Activated CD4-positive, alpha-beta T cell treated with anti-CD3 and anti-CD28 coated beads for 1 hour (primary cell): ENCODE data around the gene CLEC20A.

Experiments used
- DNase-seq: peaks from one replicate; pipeline ENCODE4 v3.0.0-alpha.2; 2020

The CLEC20A gene

DNA sequence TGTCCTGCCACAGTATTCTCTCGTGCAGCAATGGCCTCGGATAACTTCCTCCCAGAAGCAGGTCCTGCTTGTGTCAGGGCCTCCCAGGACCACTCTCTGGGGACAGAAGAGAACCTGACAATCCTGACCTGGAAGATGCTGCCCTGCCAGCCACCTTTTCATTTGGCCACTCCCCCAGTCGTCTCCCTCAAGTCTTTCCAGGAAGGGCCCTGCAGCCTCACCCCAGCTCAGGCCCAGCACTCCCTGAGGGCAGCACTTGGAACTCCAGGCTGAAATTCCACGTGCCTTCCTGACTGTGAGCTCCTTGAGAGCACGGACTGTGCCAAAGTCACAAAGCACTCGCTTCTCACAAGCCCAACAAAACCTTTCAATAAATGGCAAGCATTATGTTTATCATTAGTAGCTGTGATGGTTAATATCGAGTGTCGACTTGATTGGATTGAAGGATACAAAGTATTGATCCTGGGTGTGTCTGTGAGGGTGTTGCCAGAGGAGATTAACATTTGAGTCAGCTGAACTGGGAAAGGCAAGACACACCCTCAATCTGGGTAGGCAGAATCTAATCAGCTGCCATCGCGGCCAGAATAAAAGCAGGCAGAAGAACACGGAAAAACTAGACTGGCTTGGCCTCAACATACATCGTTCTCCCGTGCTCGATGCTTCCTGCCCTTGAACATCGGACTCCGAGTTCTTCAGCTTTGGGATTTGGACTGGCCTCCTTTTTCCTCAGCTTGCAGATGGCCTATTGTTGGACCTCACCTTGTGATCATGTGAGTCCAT lies 2.3 kb upstream of the CLEC20A start:
- no peak for DNase-seq

DNA sequence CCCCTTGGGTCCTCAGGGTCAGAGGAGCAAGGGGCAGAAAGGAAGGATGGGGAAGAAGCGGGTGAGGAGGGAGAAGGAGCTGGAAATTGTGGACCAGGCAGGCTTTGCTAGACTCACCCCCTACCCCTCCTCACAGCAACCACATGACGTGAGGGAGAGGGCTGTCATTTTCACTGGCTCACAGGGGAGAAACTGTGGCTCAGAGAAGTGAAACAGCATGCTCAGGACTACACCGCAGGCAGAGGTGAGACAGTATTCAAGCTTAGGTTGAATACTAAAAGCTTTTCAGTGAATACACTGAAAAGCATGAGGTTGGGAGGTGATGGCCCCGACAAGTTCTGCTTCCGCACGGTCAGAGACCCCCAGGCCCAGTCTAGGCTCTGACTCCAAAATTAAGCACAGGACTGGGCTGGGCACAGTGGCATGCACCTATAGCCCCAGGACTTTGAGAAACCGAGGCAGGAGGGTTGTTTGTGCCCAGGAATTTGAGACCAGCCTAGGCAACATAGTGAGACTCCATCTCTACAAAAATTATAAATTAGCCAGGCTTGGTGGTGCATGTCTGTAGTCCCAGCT lies 1.2 kb upstream of the CLEC20A start:
- no peak for DNase-seq

- DNase-seq: no peak
Measured at GRCh38 chr1:178495741-178496409, 889 bp downstream of the CLEC20A start.

- no peak for DNase-seq
Measured at GRCh38 chr1:178495158-178495557, 1.6 kb downstream of the CLEC20A start.

- DNase-seq: no peak
Measured at GRCh38 chr1:178494569-178494971, 2.2 kb downstream of the CLEC20A start.

DNA sequence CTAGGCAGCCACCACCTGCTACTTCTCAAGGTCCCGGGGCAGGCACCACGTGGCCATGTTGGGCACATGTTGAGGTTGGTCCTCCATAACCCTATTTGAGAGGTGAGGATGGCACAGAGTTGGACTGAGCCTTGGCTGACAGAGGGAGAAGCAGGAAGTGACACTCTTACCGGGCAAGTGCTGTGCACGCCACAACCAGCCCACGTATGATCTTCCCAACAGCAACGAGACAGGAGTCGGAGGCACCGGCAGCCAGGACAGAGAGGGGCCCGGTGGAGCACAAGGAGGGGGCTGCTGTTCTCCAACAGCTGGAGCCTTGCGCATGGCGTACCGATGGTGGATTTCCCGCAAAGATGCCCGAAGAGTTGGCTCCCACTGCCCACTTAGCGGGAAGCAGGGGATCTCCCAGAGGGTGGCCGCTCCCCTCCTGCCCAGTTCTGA lies 3.4 kb downstream of the CLEC20A start:
- no peak for DNase-seq

- DNase-seq: no peak
Measured at GRCh38 chr1:178492341-178492740, 4.4 kb downstream of the CLEC20A start.

DNA sequence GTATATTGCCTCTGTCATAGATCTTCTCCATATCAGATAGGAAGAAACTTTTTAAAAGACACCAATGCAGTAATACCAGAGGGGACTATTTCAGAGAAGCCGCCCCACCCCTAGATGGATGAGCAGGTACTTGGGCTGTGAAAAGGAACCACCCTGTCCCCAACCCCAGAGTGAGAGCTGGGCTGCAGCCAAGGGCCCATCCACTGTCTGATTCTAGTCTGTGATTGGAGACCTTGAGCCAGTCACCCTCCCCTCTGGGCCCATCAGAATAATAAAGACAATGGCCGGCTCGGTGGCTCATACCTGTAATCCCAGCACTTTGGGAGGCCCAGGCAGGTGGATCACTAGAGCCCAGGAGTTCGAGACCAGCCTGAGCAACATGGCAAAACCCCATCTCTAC lies 5.0 kb downstream of the CLEC20A start:
- DNase-seq: no peak

GRCh38 chr1:178490967-178491366 lies 5.8 kb downstream of the CLEC20A start:
- no peak for DNase-seq

GRCh38 chr1:178490136-178490535 lies 6.6 kb downstream of the CLEC20A start:
- no peak for DNase-seq

- no peak for DNase-seq
Measured at GRCh38 chr1:178489399-178489798, 7.4 kb downstream of the CLEC20A start.

- DNase-seq: no peak
Measured at GRCh38 chr1:178488393-178488792, 8.4 kb downstream of the CLEC20A start.

GRCh38 chr1:178487070-178487615 lies 9.6 kb downstream of the CLEC20A start:
- no peak for DNase-seq

DNA sequence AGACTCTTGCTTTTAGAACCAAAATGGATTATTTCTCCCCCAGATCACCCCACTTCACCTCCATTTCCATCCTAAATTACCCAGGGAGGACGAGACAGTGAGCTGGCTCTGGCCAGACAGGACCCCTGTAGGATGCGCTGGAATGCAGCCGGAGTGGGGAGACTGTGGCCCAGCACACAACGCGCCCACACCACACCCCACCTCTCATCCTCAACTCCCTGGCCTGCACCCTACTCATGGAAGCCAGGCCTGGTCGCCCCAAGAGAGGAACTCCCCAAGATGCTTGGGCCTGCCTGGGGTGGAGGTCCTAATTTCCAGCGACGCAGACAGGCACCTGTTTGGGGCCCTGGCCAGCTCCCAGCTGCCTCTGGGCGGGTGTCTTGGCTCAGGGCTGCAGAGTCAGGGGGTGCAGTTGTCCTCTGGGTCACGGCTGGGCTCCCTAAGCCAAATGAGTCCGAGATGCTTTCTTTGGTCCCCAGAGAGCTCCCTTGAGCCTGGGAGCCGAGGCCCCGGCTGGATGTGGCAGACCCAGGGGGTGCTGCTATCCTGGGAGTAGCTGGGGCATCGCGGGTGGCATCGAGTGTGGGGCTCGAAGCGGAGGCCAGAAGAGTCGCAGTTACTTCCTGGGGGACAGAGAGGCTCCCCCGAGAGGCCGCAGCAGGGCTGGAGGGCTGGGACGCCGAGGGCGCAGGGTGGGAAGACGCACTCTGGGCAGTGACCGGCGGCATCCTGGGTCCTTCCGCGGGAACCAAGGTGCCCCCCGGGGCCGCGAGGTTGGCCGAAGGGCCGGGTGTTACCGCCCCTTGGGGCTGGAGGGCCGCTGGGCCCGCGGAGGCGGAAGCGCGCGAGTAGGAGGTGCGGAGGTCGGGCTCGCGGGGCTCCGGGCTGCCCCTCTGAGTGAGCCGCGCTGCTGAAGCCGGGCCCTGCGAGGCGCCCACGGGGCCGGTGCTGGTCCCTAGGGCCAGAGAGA lies 10.4 kb downstream of the CLEC20A start:
- no peak for DNase-seq

DNA sequence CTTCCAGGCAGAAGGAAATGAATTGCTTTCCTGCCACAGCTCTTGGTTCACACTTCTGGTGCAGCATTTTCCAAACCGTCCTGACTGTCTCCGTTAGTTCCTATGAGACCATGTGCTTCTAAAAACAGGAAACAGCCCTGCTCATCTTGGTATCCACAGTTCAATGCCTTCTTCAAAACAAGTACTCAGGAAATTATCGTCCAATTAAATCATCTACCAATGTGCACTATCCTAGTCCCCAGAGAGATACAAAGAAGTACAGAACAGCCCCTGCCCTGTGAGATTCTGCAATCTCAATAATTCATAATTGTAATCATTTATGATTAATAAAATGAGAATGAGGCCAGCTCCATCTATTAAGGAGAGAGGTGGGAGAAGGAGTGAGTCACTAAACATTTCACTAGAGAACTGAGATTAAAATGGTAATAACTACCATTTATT lies 11.2 kb downstream of the CLEC20A start:
- no peak for DNase-seq

DNA sequence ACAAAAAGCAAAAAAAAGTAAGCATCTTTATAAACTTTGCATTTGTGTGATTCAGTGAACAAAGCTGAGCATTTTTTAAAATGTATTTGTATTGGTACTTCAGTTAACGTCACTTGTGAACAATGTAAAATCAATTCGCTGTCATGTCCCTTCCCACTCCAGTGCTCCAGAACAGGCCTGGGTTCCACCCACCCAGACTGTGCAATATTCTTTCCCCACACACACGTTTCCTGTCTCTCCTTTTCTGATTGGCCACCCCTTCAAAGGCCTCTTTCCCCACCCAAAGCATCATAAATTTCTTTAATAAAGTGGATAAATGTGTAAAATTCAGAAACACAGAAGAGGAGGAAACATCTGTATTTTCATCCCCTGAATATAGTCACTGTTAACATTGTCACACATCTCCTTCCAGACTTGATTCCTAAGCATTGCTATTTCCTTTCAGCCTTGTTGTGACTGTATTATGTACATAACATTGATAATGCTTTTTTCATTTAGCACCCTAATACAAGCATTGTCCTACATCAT lies 12.0 kb downstream of the CLEC20A start:
- DNase-seq: no peak

GRCh38 chr1:178483251-178483957 lies 13.4 kb downstream of the CLEC20A start:
- no peak for DNase-seq

DNA sequence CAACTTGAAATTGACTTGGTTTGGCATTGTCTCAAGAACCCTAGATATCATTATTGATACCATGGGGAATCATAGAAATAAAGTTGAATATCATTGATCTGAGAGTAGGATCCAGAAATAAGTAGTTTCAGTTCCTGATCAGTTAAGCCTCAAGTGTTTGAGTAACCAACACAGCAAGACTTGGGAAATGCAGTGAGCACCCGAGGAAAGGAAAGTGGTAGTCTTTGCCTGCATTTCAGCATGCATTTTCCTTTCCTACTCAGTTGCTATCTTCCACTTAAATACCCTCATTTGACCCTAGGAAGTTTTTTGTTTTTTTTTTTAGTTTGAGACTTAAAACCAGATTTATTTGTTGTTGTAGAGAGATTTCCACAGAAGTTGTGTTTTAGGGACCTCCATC lies 18.9 kb downstream of the CLEC20A start:
- no peak for DNase-seq

GRCh38 chr1:178477373-178477772 lies 19.4 kb downstream of the CLEC20A start:
- no peak for DNase-seq

DNA sequence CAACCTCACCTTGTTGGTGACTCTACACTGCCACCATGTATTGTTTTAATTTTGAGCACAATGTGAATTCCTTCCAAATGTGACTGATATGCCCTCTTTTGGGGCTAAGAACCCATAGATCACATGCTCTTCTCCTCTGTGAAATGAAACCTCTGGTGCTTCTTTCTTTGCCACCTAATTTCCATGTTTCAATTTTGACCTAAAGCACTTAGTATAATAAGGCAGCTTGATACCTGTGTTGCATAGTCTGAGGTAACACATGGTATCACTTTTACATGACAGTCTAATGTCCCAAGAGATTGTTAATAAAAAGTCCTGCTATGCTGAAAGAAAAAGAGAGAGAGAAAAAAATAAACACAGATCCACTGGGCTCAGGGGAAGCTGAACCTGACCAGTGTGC lies 24.2 kb downstream of the CLEC20A start:
- DNase-seq: no peak

GRCh38 chr1:178470411-178470960 lies 26.3 kb downstream of the CLEC20A start:
- DNase-seq: no peak
